Effector memory CD8-positive, alpha-beta T cell (primary cell): ENCODE results near the gene DPH2.

Source experiments
- ATAC-seq: fragments of 150-1000 bp; cut with Tn5 transposase; replicated peaks from 2 replicates; pipeline ENCODE4 v1.10.0; 2021; ENCODE audit warnings: mild to moderate bottlenecking, moderate library complexity
- DNase-seq, 3 experiments: peaks; one replicate each; pipeline ENCODE4 v3.0.0; 2021
- H3K27ac Mint-ChIP-seq, 2 donors: one replicate each; pipeline ENCODE4 v1.8.0; 2022; ENCODE audit warnings: mild to moderate bottlenecking in 2 of 2, mixed read lengths in 2 of 2, moderate library complexity in 2 of 2
- H3K27me3 Mint-ChIP-seq, 2 donors: one replicate each; pipeline ENCODE4 v1.8.0; 2022; ENCODE audit warnings: mixed read lengths in 2 of 2
- H3K36me3 Mint-ChIP-seq: one replicate; pipeline ENCODE4 v1.8.0; 2022; ENCODE audit warnings: mild to moderate bottlenecking, moderate library complexity, mixed read lengths; ENCODE audit not compliant: insufficient read depth
- H3K4me1 Mint-ChIP-seq, 2 donors: one replicate each; pipeline ENCODE4 v1.8.0; 2022; ENCODE audit warnings: low read depth in 2 of 2, mixed read lengths in 2 of 2
- H3K4me3 Mint-ChIP-seq, 2 donors: one replicate each; pipeline ENCODE4 v1.8.0; 2022; ENCODE audit warnings: mild to moderate bottlenecking in 2 of 2, mixed read lengths in 2 of 2, moderate library complexity in 2 of 2
- H3K9me3 Mint-ChIP-seq, 2 donors: one replicate each; pipeline ENCODE4 v1.8.0; 2022; ENCODE audit warnings: mixed read lengths in 2 of 2

Gene DPH2

GRCh38 chr1:43987159-43987902 lies 17.5 kb downstream of the DPH2 start:
- no peak for DNase-seq
- no peak overlapping the region for H3K4me3 Mint-ChIP-seq
- no peaks in the 10 kb centered on the region for H3K27me3 Mint-ChIP-seq

DNA sequence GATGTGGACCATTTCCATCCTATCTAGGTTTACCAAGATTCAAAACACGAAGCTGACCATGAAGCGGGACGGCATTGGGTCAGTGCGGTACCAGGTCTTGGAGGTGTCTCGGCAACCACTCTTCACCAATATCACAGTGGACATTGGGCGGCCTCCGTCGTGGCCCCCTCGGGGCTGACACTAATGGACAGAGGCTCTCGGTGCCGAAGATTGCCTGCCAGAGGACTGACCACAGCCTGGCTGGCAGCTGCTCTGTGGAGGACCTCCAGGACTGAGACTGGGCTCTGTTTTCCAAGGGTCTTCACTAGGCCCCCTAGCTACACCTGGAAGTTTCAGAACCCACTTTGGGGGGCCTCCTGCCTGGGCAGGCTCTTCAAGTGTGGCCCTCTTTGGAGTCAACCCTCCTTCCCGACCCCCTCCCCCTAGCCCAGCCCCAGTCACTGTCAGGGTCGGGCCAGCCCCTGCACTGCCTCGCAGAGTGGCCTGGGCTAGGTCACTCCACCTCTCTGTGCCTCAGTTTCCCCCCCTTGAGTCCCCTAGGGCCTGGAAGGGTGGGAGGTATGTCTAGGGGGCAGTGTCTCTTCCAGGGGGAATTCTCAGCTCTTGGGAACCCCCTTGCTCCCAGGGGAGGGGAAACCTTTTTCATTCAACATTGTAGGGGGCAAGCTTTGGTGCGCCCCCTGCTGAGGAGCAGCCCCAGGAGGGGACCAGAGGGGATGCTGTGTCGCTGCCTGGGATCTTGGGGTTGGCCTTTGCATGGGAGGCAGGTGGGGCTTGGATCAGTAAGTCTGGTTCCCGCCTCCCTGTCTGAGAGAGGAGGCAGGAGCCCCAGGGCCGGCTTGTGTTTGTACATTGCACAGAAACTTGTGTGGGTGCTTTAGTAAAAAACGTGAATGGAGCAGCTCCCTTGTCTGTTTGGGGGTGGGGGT lies 20.7 kb downstream of the DPH2 start:
- ATAC-seq = no peak
- Mint-ChIP-seq H3K9me3 (no peaks in the 10 kb centered on the region), H3K36me3 (peaks cover 6% of the 10 kb centered on the region), H3K27ac (peak overlapping the region; percentile 92 to 95), H3K4me1 (peaks cover 8 to 14% of the 10 kb centered on the region in 2 donors), H3K4me3 (peak overlapping the region; percentile 94 to 96), H3K27me3 (no peaks in the 10 kb centered on the region)
- no peak for DNase-seq

More at GRCh38 chr1:43987159-43987902, 17.5 kb downstream of the DPH2 start:
- H3K27ac Mint-ChIP-seq = peak overlapping the region in 1 of 2 donors; percentile 24
- no peak for ATAC-seq
- peaks cover 6% of the 10 kb centered on the region for H3K36me3 Mint-ChIP-seq
- no peaks in the 10 kb centered on the region for H3K9me3 Mint-ChIP-seq
- H3K4me1 Mint-ChIP-seq = peaks cover 7 to 12% of the 10 kb centered on the region in 2 donors

GRCh38 chr1:43991200-43991475 lies 21.3 kb downstream of the DPH2 start:
- Mint-ChIP-seq H3K27me3 (no peaks in the 10 kb centered on the region), H3K9me3 (no peaks in the 10 kb centered on the region), H3K27ac (peak overlapping the region; percentile 92 to 95), H3K4me3 (peak overlapping the region; percentile 94 to 96), H3K4me1 (peaks cover 8 to 14% of the 10 kb centered on the region in 2 donors), H3K36me3 (peaks cover 6% of the 10 kb centered on the region)
- no peak for ATAC-seq
- no peak for DNase-seq

GRCh38 chr1:43991476-43992231 lies 21.8 kb downstream of the DPH2 start, which contains the start of gene CCDC24:
CCDC24 (plus strand) TSS chr1:43991599; CDS start chr1:43991879, 280 bp downstream.
- H3K36me3 Mint-ChIP-seq = peaks cover 6% of the 10 kb centered on the region
- DNase-seq (peak; percentile 71 to 75 (median 72)), ATAC-seq (peak; percentile 88)
- H3K4me3 Mint-ChIP-seq = peak within 1 kb of the TSS; percentile 94 to 96
- H3K9me3 Mint-ChIP-seq = no peaks in the 10 kb centered on the region
- H3K27ac Mint-ChIP-seq = peak within 1 kb of the TSS; percentile 92 to 95
- H3K4me1 Mint-ChIP-seq = peaks cover 8 to 14% of the 10 kb centered on the region in 2 donors
- H3K27me3 Mint-ChIP-seq = no peaks in the 10 kb centered on the region

GRCh38 chr1:43992232-43992995 lies 22.6 kb downstream of the DPH2 start:
- DNase-seq (no peak), ATAC-seq (no peak)
- H3K36me3 Mint-ChIP-seq = peaks cover 6% of the 10 kb centered on the region

GRCh38 chr1:43993206-43993914 lies 23.6 kb downstream of the DPH2 start:
- Mint-ChIP-seq H3K4me3 (no peak overlapping the region), H3K27ac (peak overlapping the region in 1 of 2 donors; percentile 6), H3K4me1 (peaks cover 8 to 14% of the 10 kb centered on the region in 2 donors), H3K9me3 (no peaks in the 10 kb centered on the region), H3K36me3 (peaks cover 6% of the 10 kb centered on the region), H3K27me3 (no peaks in the 10 kb centered on the region)
- ATAC-seq (no peak), DNase-seq (no peak)

More at GRCh38 chr1:43992232-43992995, 22.6 kb downstream of the DPH2 start:
- Mint-ChIP-seq H3K9me3 (no peaks in the 10 kb centered on the region), H3K4me1 (peaks cover 8 to 14% of the 10 kb centered on the region in 2 donors), H3K4me3 (peak overlapping the region; percentile 94 to 96), H3K27me3 (no peaks in the 10 kb centered on the region), H3K27ac (peak overlapping the region; percentile 6 to 92)

- ATAC-seq (no peak), DNase-seq (no peak)
- no peaks in the 10 kb centered on the region for H3K27me3 Mint-ChIP-seq
- peaks cover 8 to 14% of the 10 kb centered on the region in 2 donors for H3K4me1 Mint-ChIP-seq
- H3K9me3 Mint-ChIP-seq = no peaks in the 10 kb centered on the region
- H3K36me3 Mint-ChIP-seq = peaks cover 6% of the 10 kb centered on the region
- H3K4me3 Mint-ChIP-seq = no peak overlapping the region
- no peak overlapping the region for H3K27ac Mint-ChIP-seq
These were observed 24.3 kb downstream of the DPH2 start for GRCh38 chr1:43994071-43994470.

GRCh38 chr1:43994794-43995790 lies 25.3 kb downstream of the DPH2 start:
- peaks cover 6% of the 10 kb centered on the region for H3K36me3 Mint-ChIP-seq
- peaks cover 0 to 2% of the 10 kb centered on the region in 2 donors for H3K27me3 Mint-ChIP-seq
- H3K4me1 Mint-ChIP-seq = peaks cover 8 to 14% of the 10 kb centered on the region in 2 donors
- no peak overlapping the region for H3K4me3 Mint-ChIP-seq
- DNase-seq (no peak), ATAC-seq (no peak)
- no peaks in the 10 kb centered on the region for H3K9me3 Mint-ChIP-seq
- no peak overlapping the region for H3K27ac Mint-ChIP-seq

DNA sequence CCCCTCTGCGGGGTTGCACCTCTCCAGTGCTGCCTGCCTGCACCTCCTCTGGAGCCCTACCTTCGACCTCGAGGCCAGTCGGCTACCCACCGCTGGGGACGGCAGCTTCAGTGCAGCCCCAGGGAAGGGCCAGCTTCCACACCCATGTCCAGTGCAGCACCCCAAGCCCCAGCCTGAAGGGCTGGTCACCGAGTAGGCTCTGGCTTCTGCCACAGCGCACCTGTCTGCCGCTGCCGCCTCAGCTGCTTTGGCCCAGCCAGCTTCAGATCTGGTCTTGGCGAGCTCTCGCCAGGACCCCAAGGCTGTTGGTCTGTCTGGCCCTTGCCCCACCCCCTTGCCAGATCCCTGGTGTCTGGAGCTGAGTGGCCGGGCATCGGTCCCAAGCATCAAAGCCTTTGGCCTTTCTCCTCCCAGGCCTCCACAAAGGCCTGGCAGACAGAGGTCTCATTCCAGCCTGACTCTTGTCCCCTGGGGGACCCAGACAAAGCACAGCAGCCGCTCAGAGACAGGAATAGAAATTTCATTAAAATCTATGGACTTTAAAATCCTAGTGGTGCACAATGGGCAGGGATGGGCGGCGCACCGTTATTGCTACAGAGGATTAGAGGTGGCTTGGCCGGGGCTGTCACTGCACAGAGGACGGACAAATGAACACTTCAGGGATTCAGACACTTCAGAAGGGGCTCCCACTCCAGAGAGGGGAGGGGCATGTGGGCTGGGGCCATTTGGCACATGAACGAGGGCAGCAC lies 26.3 kb downstream of the DPH2 start:
- Mint-ChIP-seq H3K27me3 (peaks cover 0 to 13% of the 10 kb centered on the region in 2 donors), H3K4me3 (no peak overlapping the region), H3K36me3 (peaks cover 6% of the 10 kb centered on the region), H3K27ac (no peak overlapping the region), H3K4me1 (peaks cover 8 to 13% of the 10 kb centered on the region in 2 donors), H3K9me3 (no peaks in the 10 kb centered on the region)
- DNase-seq (no peak), ATAC-seq (no peak)

GRCh38 chr1:43996733-43997115 lies 26.9 kb downstream of the DPH2 start:
- ATAC-seq (no peak), DNase-seq (no peak)
- H3K9me3 Mint-ChIP-seq = no peaks in the 10 kb centered on the region
- peaks cover under 1% of the 10 kb centered on the region for H3K36me3 Mint-ChIP-seq
- peaks cover 4 to 7% of the 10 kb centered on the region in 2 donors for H3K4me1 Mint-ChIP-seq
- H3K4me3 Mint-ChIP-seq = no peak overlapping the region
- peaks cover 0 to 18% of the 10 kb centered on the region in 2 donors for H3K27me3 Mint-ChIP-seq
- no peak overlapping the region for H3K27ac Mint-ChIP-seq
